Endothelial cell of umbilical vein (primary cell): ENCODE data around the gene RSKR. TPM values are rescaled to one million over a fixed set of nuclear protein-coding genes. Genes with fewer than 3 reads are reported as not detected.

ENCODE experiments used
- BruUV-seq: library from RNA; stranded (reverse); fragments of 400-500 nt; replicated peaks from 2 replicates; lab custom pipeline; 2021; lab: Mats Ljungman, UMichigan
- CTCF ChIA-PET: fragments of 300-600, 350-600 bp; sonication (Branson Sonifier 250); formaldehyde crosslinking; loops from one replicate; lab custom pipeline; 2021; ENCODE audit warnings: antibody characterized with exemption, inconsistent platforms; lab: Charles Lee
- POLR2A ChIA-PET: fragments of 300-600, 350-600 bp; sonication (Branson Sonifier 250); formaldehyde crosslinking; loops from one replicate; lab custom pipeline; 2021; ENCODE audit warnings: antibody characterized with exemption, inconsistent platforms; lab: Charles Lee
- DNase-seq: peaks from one replicate; pipeline ENCODE4 v3.0.0-alpha.2; 2011; ENCODE audit warnings: low read depth, low spot score
- FAIRE-seq: peaks from 2 replicates; lab custom pipeline; 2011; peaks lifted over from hg19 to GRCh38; lab: Jason Lieb, UNC
- H2AFZ ChIP-seq: 2 replicates; pipeline ENCODE4 v1.6.0; 2012; ENCODE audit warnings: low read depth, low read length, control low read depth, inconsistent platforms
- H3K27ac ChIP-seq: 2 replicates; pipeline ENCODE4 v1.5.1; 2011; ENCODE audit warnings: low read depth, mild to moderate bottlenecking, control low read depth, low read length, moderate library complexity; ENCODE audit not compliant: insufficient read depth
- H3K27me3 ChIP-seq, 2 experiments: 2 replicates each; pipeline versions ENCODE4 v1.6.0 to v1.6.1; 2011; ENCODE audit warnings: low read length in 2 of 2, mixed read lengths in 1 of 2; ENCODE audit not compliant: control insufficient read depth in 2 of 2, insufficient read depth in 2 of 2
- H3K36me3 ChIP-seq, 2 experiments: 2 replicates in 1 of 2; 3 replicates in 1 of 2; pipeline ENCODE4 v1.5.1; 2011; ENCODE audit warnings: low read length in 2 of 2, mild to moderate bottlenecking in 1 of 2, moderate library complexity in 1 of 2; ENCODE audit not compliant: control insufficient read depth in 2 of 2, insufficient read depth in 2 of 2; ENCODE audit errors: extremely low read depth in 1 of 2
- H3K4me1 ChIP-seq: 3 replicates; pipeline ENCODE4 v1.5.1; 2011; ENCODE audit warnings: mild to moderate bottlenecking, low read length; ENCODE audit not compliant: control insufficient read depth, insufficient read depth; ENCODE audit errors: extremely low read depth
- H3K4me2 ChIP-seq: 2 replicates; pipeline ENCODE4 v1.6.1; 2011; ENCODE audit warnings: low read length, control low read depth, mixed read lengths; ENCODE audit not compliant: insufficient read depth
- H3K4me3 ChIP-seq, 3 experiments: fragments of 200-600 bp in 1 of 3; sonication (generic), shearing (Covaris generic) in 1 of 3; replicated peaks in 1 of 3; 2 replicates each; pipeline ENCODE4 v1.5.1; 2011 to 2016; ENCODE audit warnings: control low read depth in 3 of 3, low read length in 3 of 3, mild to moderate bottlenecking in 2 of 3, inconsistent platforms in 1 of 3, low read depth in 1 of 3, moderate library complexity in 1 of 3; ENCODE audit not compliant: insufficient read depth in 1 of 3
- H3K79me2 ChIP-seq: 2 replicates; pipeline ENCODE4 v1.6.0; 2012; ENCODE audit warnings: low read length, inconsistent platforms; ENCODE audit not compliant: control insufficient read depth, insufficient read depth
- H3K9ac ChIP-seq: replicated peaks from 2 replicates; pipeline ENCODE3; 2011; ENCODE audit warnings: low read length, control low read depth; ENCODE audit not compliant: insufficient read depth; ENCODE audit errors: extremely low read depth
- H3K9me1 ChIP-seq: replicated peaks from 3 replicates; pipeline ENCODE4 v1.6.0; 2011; ENCODE audit warnings: mild to moderate bottlenecking, low read length; ENCODE audit not compliant: control insufficient read depth, insufficient read depth; ENCODE audit errors: extremely low read depth
- H3K9me3 ChIP-seq: replicated peaks from 2 replicates; pipeline ENCODE4 v1.5.1; 2012; ENCODE audit warnings: low read length, inconsistent platforms; ENCODE audit not compliant: control insufficient read depth, insufficient read depth
- H4K20me1 ChIP-seq: replicated peaks from 2 replicates; pipeline ENCODE3; 2011; ENCODE audit warnings: mild to moderate bottlenecking, low read length; ENCODE audit not compliant: control insufficient read depth, insufficient read depth; ENCODE audit errors: extremely low read depth
- EZH2 ChIP-seq: IDR thresholded peaks from 2 replicates; pipeline ENCODE4 v1.6.1; 2012; ENCODE audit warnings: borderline replicate concordance, low read depth, mild to moderate bottlenecking, moderate library complexity, low read length, inconsistent platforms; ENCODE audit not compliant: severe bottlenecking
- FOS ChIP-seq: IDR thresholded peaks from 2 replicates; pipeline ENCODE4 v1.6.1; 2011; ENCODE audit warnings: mild to moderate bottlenecking, low read length, moderate library complexity, borderline replicate concordance; ENCODE audit not compliant: insufficient read depth
- GATA2 ChIP-seq: IDR thresholded peaks from 2 replicates; pipeline ENCODE4 v1.7.0; 2011; ENCODE audit warnings: low read depth, mild to moderate bottlenecking, moderate library complexity, mixed read lengths, low read length; ENCODE audit not compliant: insufficient read length, insufficient read depth
- JUN ChIP-seq: IDR thresholded peaks from 2 replicates; pipeline ENCODE4 v1.6.1; 2011; ENCODE audit warnings: borderline replicate concordance, low read depth; ENCODE audit not compliant: insufficient read length, insufficient read depth
- MYC ChIP-seq: IDR thresholded peaks from one replicate; pipeline ENCODE4 v1.6.1; 2011; ENCODE audit warnings: mild to moderate bottlenecking, low read depth, low read length
- POLR2A ChIP-seq: IDR thresholded peaks from 2 replicates; pipeline ENCODE4 v1.6.1; 2012; ENCODE audit warnings: low read depth, mild to moderate bottlenecking, control low read depth, low read length
- POLR2AphosphoS5 ChIP-seq: IDR thresholded peaks from 2 replicates; pipeline ENCODE4 v1.6.1; 2012; ENCODE audit warnings: low read depth, mild to moderate bottlenecking, control low read depth, low read length, moderate library complexity; ENCODE audit not compliant: insufficient read depth
- dilution Hi-C: fragments of 300-500 bp; cut with MboI; formaldehyde crosslinking; loops from one replicate; pipeline ENCODE4 v1.15.0; 2019; ENCODE audit warnings: low sequenced_read_pairs; ENCODE audit not compliant: extremely low pct_ligation_motif_present
- intact Hi-C: fragments of 100-400 bp; cut with micrococcal nuclease; formaldehyde crosslinking; loops from one replicate; pipeline ENCODE4 v1.10.0; 2022
- polyA plus RNA-seq, 4 experiments: library from polyadenylated mRNA; depleted of rRNA in 3 of 4; stranded (reverse) in 3 of 4; unstranded in 1 of 4; fragments of >200 nt; gene quantifications; 2 replicates each; pipeline versions ENCODE4 v1.2.1 to v1.2.3, GENCODE V29; 2011 to 2012; ENCODE audit warnings: missing spikeins in 1 of 4
- total RNA-seq: library from RNA; stranded (reverse); gene quantifications from 2 replicates; pipeline ENCODE4 v1.2.3, GENCODE V29; 2021
- TF ChIP-seq, protein P1 (sequence below): IDR thresholded peaks from 2 replicates; pipeline ENCODE4 v1.6.1; 2011; ENCODE audit not compliant: insufficient read depth, insufficient read length
- TF ChIP-seq, protein P2 (sequence below), 2 donors: IDR thresholded peaks; 1 replicate in 1 of 2; 2 replicates in 1 of 2; pipeline ENCODE4 v1.5.1; 2011; ENCODE audit warnings: low read length in 2 of 2, mild to moderate bottlenecking in 2 of 2, moderate library complexity in 2 of 2, control low read depth in 1 of 2, inconsistent platforms in 1 of 2, low read depth in 1 of 2; ENCODE audit not compliant: insufficient read depth in 1 of 2; ENCODE audit errors: extremely low read depth in 1 of 2

The RSKR gene
- total and polyA plus RNA-seq, 2 donors (not counting 3 experiments of a cell fraction or from before 2014, with no cell fraction given), result 10.0 to 19.9 TPM

DNA sequence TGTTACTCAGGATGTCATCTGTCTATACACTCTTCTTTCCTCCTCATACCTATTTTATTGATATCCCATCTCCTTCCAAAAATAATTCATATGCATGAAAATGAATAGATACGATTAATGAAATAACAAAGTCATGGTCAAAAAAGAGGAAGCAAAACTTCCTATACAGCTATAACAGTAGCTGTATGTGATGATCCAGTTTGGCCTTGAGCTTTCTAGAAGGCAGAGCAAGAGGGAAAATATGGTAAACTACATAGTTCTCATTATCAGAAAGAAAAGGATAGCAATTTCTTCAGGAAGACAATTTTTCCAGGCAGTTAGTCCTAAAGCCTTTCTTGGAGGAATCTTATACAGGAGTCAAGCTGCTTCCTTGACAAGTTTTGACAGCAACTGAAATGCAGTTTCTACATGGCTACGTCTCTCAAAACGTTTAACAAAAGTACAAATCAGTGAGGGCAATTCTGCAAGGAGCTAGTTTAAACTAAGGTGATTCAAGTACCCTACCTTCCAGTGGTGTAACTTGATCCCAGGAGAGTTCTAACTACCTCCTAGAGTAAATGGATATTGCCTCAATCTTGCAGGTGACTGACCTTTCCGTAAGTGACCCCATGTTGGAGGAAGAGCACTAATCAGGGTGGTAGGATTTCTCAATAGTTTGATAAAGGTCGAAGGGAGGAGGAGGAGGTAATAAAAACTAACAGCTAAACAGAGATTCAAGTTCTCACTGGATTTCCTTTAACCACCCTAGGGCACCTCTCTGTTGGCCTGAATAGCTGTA is 16.2 kb downstream of the RSKR start:
- peak overlapping the region; percentile 95 for H3K27ac ChIP-seq
- peak overlapping the region; percentile 94 for H3K9ac ChIP-seq

More for the DNA sequence above, 16.2 kb downstream of the RSKR start:
- peaks cover 18% of the 10 kb centered on the region for H3K4me1 ChIP-seq
- no peak for DNase-seq
- no peaks in the 10 kb centered on the region for H3K36me3 ChIP-seq
- no TSS peak for BruUV-seq
- no peaks in the 10 kb centered on the region for H3K27me3 ChIP-seq
- intact Hi-C loops, result loop anchor here (2.0 kb wide), 1 partner anchor 21 kb away; the partner anchor contains the start of gene ALDOC
- no peak for TF ChIP-seq POLR2A
- TF ChIP-seq, protein P1, sequence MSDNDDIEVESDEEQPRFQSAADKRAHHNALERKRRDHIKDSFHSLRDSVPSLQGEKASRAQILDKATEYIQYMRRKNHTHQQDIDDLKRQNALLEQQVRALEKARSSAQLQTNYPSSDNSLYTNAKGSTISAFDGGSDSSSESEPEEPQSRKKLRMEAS, result no peak
- TF ChIP-seq EZH2, result no peak
- TF ChIP-seq, protein P2, sequence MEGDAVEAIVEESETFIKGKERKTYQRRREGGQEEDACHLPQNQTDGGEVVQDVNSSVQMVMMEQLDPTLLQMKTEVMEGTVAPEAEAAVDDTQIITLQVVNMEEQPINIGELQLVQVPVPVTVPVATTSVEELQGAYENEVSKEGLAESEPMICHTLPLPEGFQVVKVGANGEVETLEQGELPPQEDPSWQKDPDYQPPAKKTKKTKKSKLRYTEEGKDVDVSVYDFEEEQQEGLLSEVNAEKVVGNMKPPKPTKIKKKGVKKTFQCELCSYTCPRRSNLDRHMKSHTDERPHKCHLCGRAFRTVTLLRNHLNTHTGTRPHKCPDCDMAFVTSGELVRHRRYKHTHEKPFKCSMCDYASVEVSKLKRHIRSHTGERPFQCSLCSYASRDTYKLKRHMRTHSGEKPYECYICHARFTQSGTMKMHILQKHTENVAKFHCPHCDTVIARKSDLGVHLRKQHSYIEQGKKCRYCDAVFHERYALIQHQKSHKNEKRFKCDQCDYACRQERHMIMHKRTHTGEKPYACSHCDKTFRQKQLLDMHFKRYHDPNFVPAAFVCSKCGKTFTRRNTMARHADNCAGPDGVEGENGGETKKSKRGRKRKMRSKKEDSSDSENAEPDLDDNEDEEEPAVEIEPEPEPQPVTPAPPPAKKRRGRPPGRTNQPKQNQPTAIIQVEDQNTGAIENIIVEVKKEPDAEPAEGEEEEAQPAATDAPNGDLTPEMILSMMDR (IDR thresholded peaks at IDR 0.05; ENCODE audit: extremely low read depth in 1 of 2, insufficient read depth in 1 of 2, low read depth in 1 of 2, low read length in 2 of 2), result no peak
- no peak for TF ChIP-seq MYC
- TF ChIP-seq POLR2AphosphoS5, result no peak
- TF ChIP-seq GATA2, result no peak
- TF ChIP-seq FOS, result no peak
- TF ChIP-seq JUN, result no peak
- H2AFZ ChIP-seq, result peak overlapping the region; percentile 92
- ChIA-PET CTCF (interaction anchor here (1.9 kb wide), 1 partner anchor 48 kb away, joined by 6 read pairs; no protein-coding TSS in a partner anchor), POLR2A (no interaction called here)
- peak overlapping the region; percentile 78 for H3K4me2 ChIP-seq
- no peaks in the 10 kb centered on the region for H3K9me3 ChIP-seq
- dilution Hi-C loops, result no loop called here
- peaks cover 16% of the 10 kb centered on the region for H3K79me2 ChIP-seq
- no peaks in the 10 kb centered on the region for H4K20me1 ChIP-seq
- no peak for FAIRE-seq
- H3K9me1 ChIP-seq, result no peaks in the 10 kb centered on the region
- peak overlapping the region; percentile 61 to 90 (median 68) for H3K4me3 ChIP-seq
